K562 (cell line): ENCODE data around the gene HK1. TPM values are rescaled to one million over a fixed set of nuclear protein-coding genes. Genes with fewer than 3 reads are reported as not detected.
A peak's percentile ranks its signal among the peaks of the same experiment; 100 is the strongest.

Experiments used
- ATAC-seq: fragments of 200-7000 bp; cut with Tn5 transposase; 3 replicates; pipeline ENCODE4 v1.9.1; 2020; ENCODE audit warnings: moderate library complexity
- BruUV-seq: library from RNA; stranded (reverse); fragments of 400-500 nt; replicated peaks from 2 replicates; lab custom pipeline; 2021; lab: Mats Ljungman, UMichigan
- CTCF ChIA-PET: fragments of 300-600 bp; formaldehyde crosslinking; extraction: SDS; loops from one replicate; lab custom pipeline; 2021; ENCODE audit warnings: low intra/inter-chr PET ratio; lab: Yijun Ruan, JAX
- POLR2A ChIA-PET: fragments of 300-600, 350-650 bp; sonication (Branson Sonifier 250); formaldehyde crosslinking; extraction: SDS; loops from one replicate; lab custom pipeline; 2021; ENCODE audit warnings: antibody characterized with exemption, inconsistent platforms; lab: Yijun Ruan, JAX
- DNase-seq, 4 experiments: peaks; one replicate each; pipeline versions ENCODE4 v3.0.0 to v3.0.0-alpha.2; 2011 to 2018; ENCODE audit warnings: low spot score in 3 of 4, mixed read lengths in 3 of 4; ENCODE audit errors: extremely low read depth in 1 of 4
- FAIRE-seq: peaks from 2 replicates; lab custom pipeline; 2011; peaks lifted over from hg19 to GRCh38; lab: Jason Lieb, UNC
- H2AFZ ChIP-seq: 2 replicates; pipeline ENCODE4 v1.6.0; 2011; ENCODE audit warnings: low read depth, low read length, control low read depth, inconsistent platforms
- H3K27ac ChIP-seq: fragments of 200-600 bp; 3 replicates; pipeline ENCODE4 v1.8.0; 2011; ENCODE audit warnings: low read depth, mild to moderate bottlenecking, control low read depth, inconsistent platforms, low read length, moderate library complexity, mixed read lengths; ENCODE audit errors: extremely low read depth
- H3K27me3 ChIP-seq, 2 experiments: fragments of 300-600 bp in 1 of 2; 2 replicates in 1 of 2; 3 replicates in 1 of 2; pipeline versions ENCODE4 v1.6.0 to v1.8.0; 2011; ENCODE audit warnings: inconsistent platforms in 2 of 2, low read length in 2 of 2, mild to moderate bottlenecking in 1 of 2, mixed read lengths in 1 of 2, moderate library complexity in 1 of 2; ENCODE audit not compliant: control insufficient read depth in 2 of 2, insufficient read depth in 2 of 2
- H3K36me3 ChIP-seq: fragments of 300-600 bp; 3 replicates; pipeline ENCODE4 v1.8.0; 2011; ENCODE audit warnings: mild to moderate bottlenecking, low read length, inconsistent platforms; ENCODE audit not compliant: control insufficient read depth, insufficient read depth
- H3K4me1 ChIP-seq, 2 experiments: fragments of 200-600 bp in 1 of 2; replicated peaks in 1 of 2; 2 replicates in 1 of 2; 3 replicates in 1 of 2; pipeline versions ENCODE4 v1.5.1 to v1.8.0; 2011; ENCODE audit warnings: inconsistent platforms in 2 of 2, low read length in 2 of 2, mild to moderate bottlenecking in 1 of 2, mixed read lengths in 1 of 2, moderate library complexity in 1 of 2; ENCODE audit not compliant: control insufficient read depth in 2 of 2, insufficient read depth in 2 of 2
- H3K4me2 ChIP-seq: 2 replicates; pipeline ENCODE4 v1.6.1; 2011; ENCODE audit warnings: low read length, control low read depth, inconsistent platforms, mixed read lengths; ENCODE audit not compliant: insufficient read depth
- H3K4me3 ChIP-seq: fragments of 200-600 bp; sonication (generic), shearing (Covaris generic); 2 replicates; pipeline ENCODE4 v1.5.1; 2016; ENCODE audit warnings: control low read depth, inconsistent platforms
- H3K79me2 ChIP-seq: fragments of 200-600 bp; 3 replicates; pipeline ENCODE4 v1.8.0; 2011; ENCODE audit warnings: low read length, inconsistent platforms; ENCODE audit not compliant: control insufficient read depth, insufficient read depth
- H3K9ac ChIP-seq, 2 experiments: 2 replicates each; pipeline versions ENCODE4 v1.6.0 to v1.6.1; 2011; ENCODE audit warnings: low read depth in 2 of 2, low read length in 2 of 2, control low read depth in 1 of 2, inconsistent platforms in 1 of 2, mild to moderate bottlenecking in 1 of 2, mixed read lengths in 1 of 2; ENCODE audit not compliant: insufficient read depth in 1 of 2
- H3K9me1 ChIP-seq: one replicate; pipeline ENCODE4 v1.6.0; 2011; ENCODE audit warnings: inconsistent platforms, mild to moderate bottlenecking, low read length, moderate library complexity; ENCODE audit not compliant: control insufficient read depth, insufficient read depth
- H3K9me3 ChIP-seq: replicated peaks from 2 replicates; pipeline ENCODE4 v1.5.1; 2011; ENCODE audit warnings: low read depth, low read length, inconsistent platforms; ENCODE audit not compliant: control insufficient read depth, insufficient read depth
- H4K20me1 ChIP-seq: replicated peaks from 2 replicates; pipeline ENCODE4 v1.6.1; 2011; ENCODE audit warnings: low read length, inconsistent platforms, mixed read lengths; ENCODE audit not compliant: control insufficient read depth, insufficient read depth
- ADNP ChIP-seq: fragments of 200-800 bp; sonication (Bioruptor generic); IDR thresholded peaks from 2 replicates; pipeline ENCODE4 v1.6.1; 2016; ENCODE audit warnings: missing genetic modification characterization, missing compliant biosample characterization
- BDP1 ChIP-seq: IDR thresholded peaks from 3 replicates; pipeline ENCODE4 v1.6.1; 2011; ENCODE audit not compliant: insufficient read length, insufficient read depth
- FIP1L1 ChIP-seq: fragments of 200-400 bp; formaldehyde crosslinking; IDR thresholded peaks from 2 replicates; pipeline ENCODE4 v1.6.1; 2018; ENCODE audit warnings: mild to moderate bottlenecking, low read depth, low read length; ENCODE audit not compliant: poor library complexity, severe bottlenecking
- FOSL1 ChIP-seq: fragments of 200-800 bp; sonication (Bioruptor generic); conservative IDR thresholded peaks from 2 replicates; pipeline ENCODE4 v1.6.1; 2016; ENCODE audit warnings: missing genetic modification characterization, missing compliant biosample characterization
- HOXB6 ChIP-seq: fragments of 250-450 bp; sonication (Bioruptor Pico); IDR thresholded peaks from 2 replicates; pipeline ENCODE4 v1.5.1; 2022; ENCODE audit warnings: mild to moderate bottlenecking, borderline replicate concordance
- IFI16 ChIP-seq: fragments of 250-450 bp; sonication (Bioruptor Pico); IDR thresholded peaks from 2 replicates; pipeline ENCODE4 v2.1.2; 2022; ENCODE audit warnings: mild to moderate bottlenecking, inconsistent platforms
- MEF2A ChIP-seq: IDR thresholded peaks from 2 replicates; pipeline ENCODE4 v1.6.1; 2011; ENCODE audit warnings: low read depth, mild to moderate bottlenecking, low read length, moderate library complexity; ENCODE audit not compliant: control insufficient read depth
- NUFIP1 ChIP-seq: fragments of 450-650 bp; IDR thresholded peaks from 2 replicates; pipeline ENCODE4 v1.6.1; 2018; ENCODE audit not compliant: partially characterized antibody
- RBM22 ChIP-seq: fragments of 200-400 bp; formaldehyde crosslinking; IDR thresholded peaks from 2 replicates; pipeline ENCODE4 v1.6.1; 2018; ENCODE audit warnings: low read length, low read depth; ENCODE audit not compliant: poor library complexity, severe bottlenecking
- SREBF1 ChIP-seq: fragments of 150-350 bp; IDR thresholded peaks from 2 replicates; pipeline ENCODE4 v1.6.1; 2014; ENCODE audit warnings: antibody characterized with exemption, low read depth, low read length, borderline replicate concordance
- TAF7 ChIP-seq: fragments of 450-650 bp; IDR thresholded peaks from 2 replicates; pipeline ENCODE4 v1.6.1; 2016; ENCODE audit warnings: missing genetic modification characterization, missing compliant biosample characterization
- ZFP1 ChIP-seq: fragments of 450-650 bp; formaldehyde crosslinking; IDR thresholded peaks from 2 replicates; pipeline ENCODE4 v1.4.0; 2020; ENCODE audit warnings: mild to moderate bottlenecking, mixed read lengths
- ZNF232 ChIP-seq: sonication (generic); formaldehyde crosslinking; IDR thresholded peaks from 2 replicates; pipeline ENCODE4 v1.8.0; 2022; ENCODE audit warnings: mild to moderate bottlenecking, missing genetic modification reagents
- ZNF3 ChIP-seq: fragments of 250-450 bp; sonication (Bioruptor Pico); IDR thresholded peaks from 2 replicates; pipeline ENCODE4 v1.5.0; 2021; ENCODE audit warnings: mild to moderate bottlenecking, moderate library complexity
- ZNF780A ChIP-seq: fragments of 250-450 bp; sonication (Bioruptor Pico); IDR thresholded peaks from 2 replicates; pipeline ENCODE4 v1.5.0; 2021; ENCODE audit warnings: mild to moderate bottlenecking
- WGBS: fragments of 100-300 bp; shearing (Covaris generic); methylation state at CpG from one replicate; pipeline ENCODE4 v1.1.6; 2016; ENCODE audit warnings: low coverage, mixed read lengths; ENCODE audit not compliant: insufficient coverage; ENCODE audit errors: missing lambda C conversion rate; 5-methylcytosine and 5-hydroxymethylcytosine counted together
- in situ Hi-C: fragments of 300-500 bp; cut with MboI; formaldehyde crosslinking; loops from 4 replicates; pipeline ENCODE4 v1.15.0; 2018; ENCODE audit warnings: inconsistent platforms, mixed read lengths
- intact Hi-C: fragments of 100-400 bp; cut with micrococcal nuclease; formaldehyde crosslinking; loops from 2 replicates; pipeline ENCODE4 v1.14.2; 2022
- polyA plus RNA-seq, 8 experiments: library from polyadenylated mRNA; depleted of rRNA in 4 of 8; stranded (reverse) in 5 of 8; unstranded in 3 of 8; fragments of >200 nt; fragmentation: Nextera tagmentation in 2 of 8; fragmentation: Illumina TruSeq in 1 of 8; extraction: Ambion mirVana in 2 of 8; extraction: Trizol in 1 of 8; gene quantifications; 2 replicates each; pipeline versions ENCODE4 v1.2.1 to v1.2.3, GENCODE V29; 2011 to 2014; ENCODE audit warnings: inconsistent platforms in 1 of 8, missing spikeins in 1 of 8
- total RNA-seq, 7 experiments: library from RNA; depleted of rRNA in 6 of 7; stranded (reverse); fragments of >200 nt in 6 of 7; fragmentation: Illumina TruSeq in 2 of 7; extraction: Trizol in 2 of 7; gene quantifications; 2 replicates each; pipeline versions ENCODE4 v1.2.1 to v1.2.3, GENCODE V29; 2011 to 2021; ENCODE audit warnings: low replicate concordance in 1 of 7
- TF ChIP-seq, protein P1 (sequence below): fragments of 450-650 bp; IDR thresholded peaks from 2 replicates; pipeline ENCODE4 v1.6.1; 2016; ENCODE audit warnings: mild to moderate bottlenecking
- TF ChIP-seq, protein P2 (sequence below): fragments of 450-650 bp; IDR thresholded peaks from 2 replicates; pipeline ENCODE4 v1.6.1; 2016; ENCODE audit warnings: missing biosample characterization, missing genetic modification characterization

HK1 gene
- total and polyA plus RNA-seq, 9 of the 15 experiments (the other 6 are each of a cell fraction or from before 2014, with no cell fraction given) = 29.2 to 444 (median 193) TPM

- ChIA-PET POLR2A (no interaction called here), CTCF (no interaction called here)
- no peak for ATAC-seq
- no peak overlapping the region for H3K4me3 ChIP-seq
- no peaks in the 10 kb centered on the region for H3K27me3 ChIP-seq
- H3K9ac ChIP-seq = peak overlapping the region in 1 of 2 experiments; percentile 5; a peak in 1 of 4 replicates
- FAIRE-seq = no peak
- no peaks in the 10 kb centered on the region; a peak in 1 of 5 replicates for H3K4me1 ChIP-seq
- H3K79me2 ChIP-seq = peaks cover 43% of the 10 kb centered on the region
- BruUV-seq = no TSS peak
- TF ChIP-seq, protein P1, sequence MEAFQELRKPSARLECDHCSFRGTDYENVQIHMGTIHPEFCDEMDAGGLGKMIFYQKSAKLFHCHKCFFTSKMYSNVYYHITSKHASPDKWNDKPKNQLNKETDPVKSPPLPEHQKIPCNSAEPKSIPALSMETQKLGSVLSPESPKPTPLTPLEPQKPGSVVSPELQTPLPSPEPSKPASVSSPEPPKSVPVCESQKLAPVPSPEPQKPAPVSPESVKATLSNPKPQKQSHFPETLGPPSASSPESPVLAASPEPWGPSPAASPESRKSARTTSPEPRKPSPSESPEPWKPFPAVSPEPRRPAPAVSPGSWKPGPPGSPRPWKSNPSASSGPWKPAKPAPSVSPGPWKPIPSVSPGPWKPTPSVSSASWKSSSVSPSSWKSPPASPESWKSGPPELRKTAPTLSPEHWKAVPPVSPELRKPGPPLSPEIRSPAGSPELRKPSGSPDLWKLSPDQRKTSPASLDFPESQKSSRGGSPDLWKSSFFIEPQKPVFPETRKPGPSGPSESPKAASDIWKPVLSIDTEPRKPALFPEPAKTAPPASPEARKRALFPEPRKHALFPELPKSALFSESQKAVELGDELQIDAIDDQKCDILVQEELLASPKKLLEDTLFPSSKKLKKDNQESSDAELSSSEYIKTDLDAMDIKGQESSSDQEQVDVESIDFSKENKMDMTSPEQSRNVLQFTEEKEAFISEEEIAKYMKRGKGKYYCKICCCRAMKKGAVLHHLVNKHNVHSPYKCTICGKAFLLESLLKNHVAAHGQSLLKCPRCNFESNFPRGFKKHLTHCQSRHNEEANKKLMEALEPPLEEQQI = no peak
- no peak for TF ChIP-seq ZNF780A (CRISPR knock-in tag)
- TF ChIP-seq ZNF3 (CRISPR knock-in tag) = no peak
- TF ChIP-seq MEF2A = no peak
- no peak for TF ChIP-seq RBM22
- TF ChIP-seq ADNP (tag) = no peak
- TF ChIP-seq ZNF232 = no peak
- no peak for TF ChIP-seq BDP1
- no peak for TF ChIP-seq SREBF1
- no peak for TF ChIP-seq NUFIP1
- no peak for TF ChIP-seq TAF7 (tag)
- TF ChIP-seq, protein P2, sequence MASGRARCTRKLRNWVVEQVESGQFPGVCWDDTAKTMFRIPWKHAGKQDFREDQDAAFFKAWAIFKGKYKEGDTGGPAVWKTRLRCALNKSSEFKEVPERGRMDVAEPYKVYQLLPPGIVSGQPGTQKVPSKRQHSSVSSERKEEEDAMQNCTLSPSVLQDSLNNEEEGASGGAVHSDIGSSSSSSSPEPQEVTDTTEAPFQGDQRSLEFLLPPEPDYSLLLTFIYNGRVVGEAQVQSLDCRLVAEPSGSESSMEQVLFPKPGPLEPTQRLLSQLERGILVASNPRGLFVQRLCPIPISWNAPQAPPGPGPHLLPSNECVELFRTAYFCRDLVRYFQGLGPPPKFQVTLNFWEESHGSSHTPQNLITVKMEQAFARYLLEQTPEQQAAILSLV (tag) = no peak
- TF ChIP-seq HOXB6 (CRISPR knock-in tag) = no peak
- TF ChIP-seq IFI16 (CRISPR knock-in tag) = no peak
- no peak for TF ChIP-seq ZFP1 (CRISPR knock-in tag)
- no peak for TF ChIP-seq FOSL1 (tag)
- no peak for TF ChIP-seq FIP1L1
- H3K36me3 ChIP-seq = peaks cover 98% of the 10 kb centered on the region
- DNase-seq = no peak
- WGBS = 98% methylated on average over 5 of the region's 5 CpGs
- H2AFZ ChIP-seq = no peak overlapping the region
- H3K27ac ChIP-seq = no peak overlapping the region
- H3K4me2 ChIP-seq = no peak overlapping the region
- H3K9me1 ChIP-seq = peaks cover 4% of the 10 kb centered on the region
- in situ Hi-C loops (no loop called here), intact Hi-C loops (no loop called here)
- H3K9me3 ChIP-seq = no peaks in the 10 kb centered on the region
- H4K20me1 ChIP-seq = peaks cover 20% of the 10 kb centered on the region
Measured at GRCh38 chr10:69366738-69367137, 88.4 kb downstream of the HK1 start.
